Gastroesophageal sphincter (tissue), 4 donors: ENCODE measurements around the gene PDLIM3. TPM values are rescaled to one million over a fixed set of nuclear protein-coding genes. Genes with fewer than 3 reads are reported as not detected.
A peak's percentile ranks its signal among the peaks of the same experiment; 100 is the strongest.

Experiments used
- ATAC-seq: fragments of 150-250 bp; one replicate; pipeline ENCODE4 v1.9.1; 2016; ENCODE audit warnings: mild to moderate bottlenecking, moderate library complexity
- H3K27ac ChIP-seq, 4 donors: fragments of 200-600 bp; sonication (generic) in 3 of 4; 1 replicate in 3 of 4; 2 replicates in 1 of 4; pipeline ENCODE4 v1.5.1; 2016 to 2019
- H3K27me3 ChIP-seq: fragments of 200-600 bp; sonication (generic); one replicate; pipeline ENCODE4 v1.5.1; 2019
- H3K36me3 ChIP-seq, 2 donors: fragments of 200-600 bp; sonication (generic); one replicate each; pipeline ENCODE4 v1.5.1; 2019; ENCODE audit warnings: control low read depth in 1 of 2
- H3K4me1 ChIP-seq, 3 donors: fragments of 200-600 bp; sonication (generic); 1 replicate in 2 of 3; 2 replicates in 1 of 3; pipeline ENCODE4 v1.5.1; 2016 to 2019; ENCODE audit warnings: control low read depth in 2 of 3
- H3K4me3 ChIP-seq, 2 donors: fragments of 200-600 bp; sonication (generic); one replicate each; pipeline ENCODE4 v1.5.1; 2019; ENCODE audit warnings: mild to moderate bottlenecking in 1 of 2, moderate library complexity in 1 of 2
- H3K9me3 ChIP-seq, 3 donors: fragments of 200-600 bp; sonication (generic); one replicate each; pipeline ENCODE4 v1.5.1; 2017 to 2019; ENCODE audit warnings: control low read depth in 2 of 3
- EP300 ChIP-seq: sonication (generic); formaldehyde crosslinking; IDR thresholded peaks from one replicate; pipeline ENCODE4 v1.6.1; 2017; ENCODE audit warnings: antibody characterized with exemption, mild to moderate bottlenecking
- POLR2A ChIP-seq, 2 donors: fragments of 450-650 bp; IDR thresholded peaks; one replicate each; pipeline ENCODE4 v1.6.1; 2017; ENCODE audit warnings: antibody characterized with exemption in 2 of 2, mild to moderate bottlenecking in 2 of 2, moderate library complexity in 1 of 2
- POLR2AphosphoS5 ChIP-seq: sonication (generic); formaldehyde crosslinking; IDR thresholded peaks from one replicate; pipeline ENCODE4 v1.6.1; 2017; ENCODE audit warnings: antibody characterized with exemption
- WGBS, 2 donors: methylation state at CpG; one replicate each; pipeline ENCODE4 v1.1.5; 2018; ENCODE audit warnings: low coverage in 1 of 2; 5-methylcytosine and 5-hydroxymethylcytosine counted together
- total RNA-seq, 4 donors: library from RNA; depleted of rRNA; stranded (reverse); fragments of >200 nt; gene quantifications; one replicate each; pipeline ENCODE4 v1.1.0, GENCODE V29; 2016
- TF ChIP-seq, protein P1 (sequence below), 4 experiments: fragments of 200-600 bp in 2 of 4; fragments of 450-650 bp in 2 of 4; sonication (generic) in 1 of 4; IDR thresholded peaks; one replicate each; pipeline ENCODE4 v1.5.1; 2017 to 2019; ENCODE audit warnings: antibody characterized with exemption in 4 of 4, mild to moderate bottlenecking in 2 of 4, moderate library complexity in 2 of 4

Gene PDLIM3, protein sequence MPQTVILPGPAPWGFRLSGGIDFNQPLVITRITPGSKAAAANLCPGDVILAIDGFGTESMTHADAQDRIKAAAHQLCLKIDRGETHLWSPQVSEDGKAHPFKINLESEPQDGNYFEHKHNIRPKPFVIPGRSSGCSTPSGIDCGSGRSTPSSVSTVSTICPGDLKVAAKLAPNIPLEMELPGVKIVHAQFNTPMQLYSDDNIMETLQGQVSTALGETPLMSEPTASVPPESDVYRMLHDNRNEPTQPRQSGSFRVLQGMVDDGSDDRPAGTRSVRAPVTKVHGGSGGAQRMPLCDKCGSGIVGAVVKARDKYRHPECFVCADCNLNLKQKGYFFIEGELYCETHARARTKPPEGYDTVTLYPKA
- 1,000 to 10,000 TPM; 1,505 to 2,123 (median 1,752) TPM for total RNA-seq

DNA sequence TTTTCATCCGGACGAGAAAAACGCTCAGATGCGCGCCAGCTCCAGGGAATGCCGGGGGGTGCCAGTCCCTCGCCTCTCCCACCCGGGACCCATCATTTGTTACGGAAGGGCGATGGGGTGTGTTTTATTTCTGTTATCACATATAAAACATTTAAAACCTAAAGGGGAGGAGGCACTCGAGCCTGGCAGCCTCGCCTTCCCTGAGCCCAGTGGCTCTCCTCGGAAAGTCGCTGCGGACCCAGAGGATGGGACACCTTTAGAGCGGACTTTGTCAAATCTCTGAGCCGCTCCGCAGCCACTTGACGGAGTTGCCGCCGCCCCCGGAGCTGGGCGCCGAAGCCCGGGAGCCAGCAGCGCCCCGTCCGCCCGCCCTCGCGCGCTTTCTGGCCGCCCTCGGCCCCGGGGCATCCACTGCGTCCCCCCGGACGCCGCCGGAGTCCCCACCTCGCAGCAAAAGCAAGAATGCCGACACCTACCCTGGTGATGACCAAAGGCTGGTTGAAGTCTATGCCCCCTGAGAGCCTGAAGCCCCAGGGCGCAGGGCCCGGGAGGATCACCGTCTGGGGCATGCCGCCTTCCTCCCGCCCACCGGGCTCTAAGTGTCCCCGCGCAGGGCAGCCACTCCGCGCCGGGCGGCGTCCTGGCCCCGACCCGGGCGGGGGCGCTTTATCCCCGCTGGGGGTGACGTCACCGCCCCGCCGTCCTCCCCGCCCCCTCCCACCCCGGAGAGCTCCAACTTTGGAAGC lies at the start of gene PDLIM3:
Gene PDLIM3, minus strand, starts transcription at position 642 of the 746 bp plus-strand sequence. Its CDS starts 73 bp downstream, at position 569.
- Histone ChIP-seq H3K27me3 (no peaks in the 10 kb centered on the region), H3K27ac (peak within 1 kb of the TSS; percentile 91 to 100 (median 98)), H3K9me3 (no peaks in the 10 kb centered on the region), H3K4me3 (peak within 1 kb of the TSS; percentile 88 to 93), H3K36me3 (no peaks in the 10 kb centered on the region), H3K4me1 (peaks cover 3 to 38% (median 13%) of the 10 kb centered on the region in 3 donors)
- ATAC-seq, result peak; percentile 84
- peak; percentile 99 for TF ChIP-seq POLR2AphosphoS5
- peak; percentile 98 to 99 for TF ChIP-seq POLR2A (IDR thresholded peaks at IDR 0.05)
- TF ChIP-seq EP300, result no peak
- WGBS, 2 donors, result 2% methylated on average over 12 of the region's 66 CpGs; no CpG with 5 or more reads in 1 of the 2 donors

DNA sequence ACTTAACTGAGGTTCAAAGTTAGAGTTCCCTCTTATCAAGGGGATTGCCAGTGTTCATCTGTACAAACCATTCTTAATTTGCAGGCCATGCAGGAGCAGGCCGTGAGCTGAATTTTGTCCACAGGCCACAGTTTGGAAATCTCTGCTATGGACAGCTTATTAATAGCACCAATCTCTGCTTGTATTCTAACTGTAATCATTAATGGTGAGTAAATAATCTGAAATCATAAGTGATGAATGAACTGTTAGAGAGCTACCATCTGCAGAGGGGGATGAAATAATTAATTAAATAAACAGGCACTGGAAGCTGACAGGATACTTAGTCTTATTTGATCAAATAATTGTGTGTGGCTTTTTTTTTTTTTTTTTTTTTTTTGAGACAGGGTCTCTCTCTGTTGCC lies 48.5 kb upstream of the PDLIM3 start:
- no peaks in the 10 kb centered on the region for H3K9me3 ChIP-seq
- no peak overlapping the region for H3K27ac ChIP-seq
- H3K36me3 ChIP-seq, result peaks cover 0 to 18% of the 10 kb centered on the region in 2 donors
- WGBS, 2 donors, result 67 to 100% methylated on average over 1 of the region's 1 CpG
- H3K4me1 ChIP-seq, result peaks cover 0 to 4% (median 0%) of the 10 kb centered on the region in 3 donors
- no peaks in the 10 kb centered on the region for H3K27me3 ChIP-seq
- ATAC-seq, result no peak
- no peak for TF ChIP-seq POLR2A (IDR thresholded peaks at IDR 0.05)
- TF ChIP-seq POLR2AphosphoS5, result no peak
- TF ChIP-seq, protein P1, sequence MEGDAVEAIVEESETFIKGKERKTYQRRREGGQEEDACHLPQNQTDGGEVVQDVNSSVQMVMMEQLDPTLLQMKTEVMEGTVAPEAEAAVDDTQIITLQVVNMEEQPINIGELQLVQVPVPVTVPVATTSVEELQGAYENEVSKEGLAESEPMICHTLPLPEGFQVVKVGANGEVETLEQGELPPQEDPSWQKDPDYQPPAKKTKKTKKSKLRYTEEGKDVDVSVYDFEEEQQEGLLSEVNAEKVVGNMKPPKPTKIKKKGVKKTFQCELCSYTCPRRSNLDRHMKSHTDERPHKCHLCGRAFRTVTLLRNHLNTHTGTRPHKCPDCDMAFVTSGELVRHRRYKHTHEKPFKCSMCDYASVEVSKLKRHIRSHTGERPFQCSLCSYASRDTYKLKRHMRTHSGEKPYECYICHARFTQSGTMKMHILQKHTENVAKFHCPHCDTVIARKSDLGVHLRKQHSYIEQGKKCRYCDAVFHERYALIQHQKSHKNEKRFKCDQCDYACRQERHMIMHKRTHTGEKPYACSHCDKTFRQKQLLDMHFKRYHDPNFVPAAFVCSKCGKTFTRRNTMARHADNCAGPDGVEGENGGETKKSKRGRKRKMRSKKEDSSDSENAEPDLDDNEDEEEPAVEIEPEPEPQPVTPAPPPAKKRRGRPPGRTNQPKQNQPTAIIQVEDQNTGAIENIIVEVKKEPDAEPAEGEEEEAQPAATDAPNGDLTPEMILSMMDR (IDR thresholded peaks at IDR 0.05), result no peak
- TF ChIP-seq EP300, result no peak
- H3K4me3 ChIP-seq, result no peak overlapping the region

DNA sequence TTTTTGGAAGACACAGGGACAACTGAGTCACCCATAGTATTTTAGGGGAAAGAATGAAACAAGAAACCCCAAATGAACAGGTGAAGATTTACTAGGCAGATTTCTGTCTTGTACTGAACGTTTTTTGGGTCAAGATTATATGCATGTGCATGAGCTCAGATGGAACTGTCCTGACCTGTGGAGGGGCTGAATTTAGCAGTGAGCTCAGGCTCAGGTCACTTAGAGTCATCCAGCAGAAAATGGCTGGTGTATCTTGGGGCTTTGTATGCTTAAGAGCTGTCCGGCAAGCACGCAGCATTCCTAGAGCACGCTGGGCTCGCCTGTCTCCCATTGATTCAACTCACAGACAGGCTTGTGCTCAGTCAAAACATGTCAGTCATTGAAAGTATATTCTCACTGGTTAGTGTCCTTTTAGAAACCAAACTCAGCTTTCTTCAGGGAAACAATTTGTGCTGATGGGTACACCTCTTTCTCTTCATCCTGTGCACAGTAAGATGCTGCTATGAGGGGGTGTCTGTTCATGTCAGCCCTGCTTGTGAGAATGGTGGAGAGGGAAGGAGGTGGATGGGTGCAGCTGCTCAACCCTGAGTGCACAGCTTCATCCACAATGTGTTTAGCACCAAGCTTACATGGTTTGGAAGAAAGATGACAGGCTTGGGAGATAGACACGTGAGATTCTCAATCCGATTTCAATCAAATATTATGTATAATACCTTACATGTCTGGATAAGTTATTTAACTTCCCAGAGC lies 47.5 kb upstream of the PDLIM3 start:
- ATAC-seq, result no peak
- no peak for TF ChIP-seq POLR2AphosphoS5
- no peaks in the 10 kb centered on the region for H3K27me3 ChIP-seq

DNA sequence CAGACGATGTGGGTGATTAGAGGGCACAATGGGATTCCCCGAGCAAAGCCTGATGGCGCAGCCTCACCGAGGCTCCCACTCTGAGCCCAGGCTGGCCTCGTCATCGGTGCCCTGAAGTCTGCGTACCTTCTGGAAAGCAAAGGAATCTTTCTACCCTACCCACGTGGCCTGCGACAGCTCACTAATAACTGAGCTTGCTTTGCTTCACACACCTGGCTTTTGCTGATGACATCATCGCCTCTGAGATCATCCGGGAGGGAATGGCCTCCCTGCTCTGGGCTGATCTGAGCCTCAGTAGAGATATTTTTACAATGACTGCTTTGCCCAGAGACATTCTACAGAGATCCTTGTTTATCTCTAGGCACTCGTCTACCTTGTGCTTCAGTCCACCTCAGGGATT lies 45.4 kb upstream of the PDLIM3 start:
- Histone ChIP-seq H3K36me3 (no peaks in the 10 kb centered on the region), H3K4me1 (peaks cover 3 to 20% (median 15%) of the 10 kb centered on the region in 3 donors), H3K4me3 (no peak overlapping the region), H3K27ac (no peak overlapping the region), H3K9me3 (no peaks in the 10 kb centered on the region), H3K27me3 (no peaks in the 10 kb centered on the region)
- WGBS, 2 donors, result 91 to 93% methylated on average over 6 to 7 of the region's 12 CpGs
- TF ChIP-seq, protein P1 (IDR thresholded peaks at IDR 0.05), result no peak
- no peak for ATAC-seq

More for the DNA sequence above, 47.5 kb upstream of the PDLIM3 start:
- peaks cover 0 to 15% of the 10 kb centered on the region in 2 donors for H3K36me3 ChIP-seq
- whole genome bisulfite sequencing, 2 donors, result 84 to 89% methylated on average over 4 to 7 of the region's 7 CpGs
- no peak overlapping the region for H3K27ac ChIP-seq
- H3K4me3 ChIP-seq, result no peak overlapping the region
- no peaks in the 10 kb centered on the region for H3K9me3 ChIP-seq
- H3K4me1 ChIP-seq, result peaks cover 0 to 4% (median 0%) of the 10 kb centered on the region in 3 donors

DNA sequence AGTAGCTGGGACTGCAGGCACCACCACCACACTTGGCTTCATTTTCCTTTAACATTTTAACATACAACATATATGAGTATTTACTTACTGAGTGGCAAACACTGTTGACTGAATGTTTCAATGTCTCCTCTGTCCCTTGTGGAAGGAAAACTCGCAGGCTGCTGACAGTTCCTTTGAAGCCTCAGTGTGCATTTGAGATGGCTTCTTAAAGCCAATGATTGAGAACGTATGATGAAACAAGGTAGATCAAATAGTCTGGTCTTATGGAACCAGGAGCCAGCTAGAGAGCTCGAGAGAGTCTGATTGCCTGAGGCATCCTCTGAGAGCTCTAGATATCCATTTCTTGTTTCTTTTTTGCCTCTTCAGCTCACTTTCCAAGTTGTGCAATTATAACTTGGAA lies 43.0 kb upstream of the PDLIM3 start:
- Histone ChIP-seq H3K4me3 (no peak overlapping the region), H3K36me3 (no peaks in the 10 kb centered on the region), H3K9me3 (no peaks in the 10 kb centered on the region), H3K4me1 (peaks cover 3 to 28% (median 15%) of the 10 kb centered on the region in 3 donors), H3K27ac (no peak overlapping the region), H3K27me3 (no peaks in the 10 kb centered on the region)
- ATAC-seq, result no peak
- TF ChIP-seq POLR2AphosphoS5 (no peak), POLR2A (IDR thresholded peaks at IDR 0.05) (no peak)
- TF ChIP-seq, protein P1 (IDR thresholded peaks at IDR 0.05), result no peak
- WGBS, 2 donors, result 83% methylated on average over 3 of the region's 3 CpGs
